Measurements from ENCODE around the gene CATSPER1.

DNA sequence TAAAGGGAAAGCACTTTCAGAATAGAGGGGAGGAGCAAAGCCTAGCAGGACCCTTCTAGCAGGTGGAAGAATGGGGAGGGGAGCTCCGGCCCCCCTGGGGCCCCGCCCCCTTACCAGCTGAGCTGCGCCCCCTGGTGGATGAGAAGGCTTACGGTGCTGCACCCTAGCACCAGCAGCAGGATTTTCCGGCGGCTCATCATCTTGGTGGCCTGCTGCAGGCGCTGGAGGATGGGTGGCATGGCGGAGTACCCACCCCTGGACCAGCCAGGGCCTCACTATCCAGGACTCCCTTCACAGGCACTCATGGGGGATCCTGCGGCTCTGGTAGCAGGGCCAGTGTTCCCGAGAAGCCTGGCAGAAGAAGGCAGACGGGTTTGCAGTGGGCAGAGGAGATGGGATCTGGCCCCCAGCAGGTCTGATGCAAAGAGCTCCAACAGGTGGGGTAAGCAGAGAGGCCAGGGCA, 18.9 kb upstream of the CATSPER1 start:
- TF ChIP-seq CTCF (IDR thresholded peaks at IDR 0.05) (peak; percentile 51 to 76 (median 60)), POLR2A (IDR thresholded peaks at IDR 0.05) (no peak), POLR2AphosphoS5 (IDR thresholded peaks at IDR 0.05; ENCODE audit: insufficient read depth in 1 of 2, low read depth in 1 of 2) (no peak)

Data from vagina (tissue), 2 donors.